ENCODE data around the gene SLC12A7. TPM values are rescaled to one million over a fixed set of nuclear protein-coding genes. Genes with fewer than 3 reads are reported as not detected.

Gene SLC12A7
- total RNA-seq, 1 donor from 2014 or later = 11.5 TPM

GRCh38 chr5:1089146-1089545 lies 22.7 kb downstream of the SLC12A7 start:
- TF ChIP-seq CTCF (IDR thresholded peaks at IDR 0.05) = no peak
- Mint-ChIP-seq H3K27ac (ENCODE audit: unreplicated experiment) (no peak overlapping the region), H3K9me3 (ENCODE audit: unreplicated experiment) (no peaks in the 10 kb centered on the region), H3K27me3 (ENCODE audit: unreplicated experiment) (no peaks in the 10 kb centered on the region), H3K36me3 (ENCODE audit: unreplicated experiment) (no peaks in the 10 kb centered on the region), H3K4me3 (ENCODE audit: unreplicated experiment) (no peak overlapping the region), H3K4me1 (ENCODE audit: unreplicated experiment) (no peaks in the 10 kb centered on the region)
- DNase-seq (ENCODE audit: extremely low spot score, unreplicated experiment) = no peak

- Mint-ChIP-seq H3K4me1 (ENCODE audit: unreplicated experiment) (no peaks in the 10 kb centered on the region), H3K36me3 (ENCODE audit: unreplicated experiment) (no peaks in the 10 kb centered on the region), H3K27ac (ENCODE audit: unreplicated experiment) (no peak overlapping the region), H3K4me3 (ENCODE audit: unreplicated experiment) (no peak overlapping the region), H3K9me3 (ENCODE audit: unreplicated experiment) (no peaks in the 10 kb centered on the region), H3K27me3 (ENCODE audit: unreplicated experiment) (no peaks in the 10 kb centered on the region)
- DNase-seq (ENCODE audit: extremely low spot score, unreplicated experiment) = no peak
- TF ChIP-seq CTCF (IDR thresholded peaks at IDR 0.05) = no peak
Measured at GRCh38 chr5:1088726-1089125, 23.1 kb downstream of the SLC12A7 start.

GRCh38 chr5:1088031-1088430 lies 23.8 kb downstream of the SLC12A7 start:
- H3K36me3 Mint-ChIP-seq (ENCODE audit: unreplicated experiment) = no peaks in the 10 kb centered on the region
- no peak overlapping the region for H3K4me3 Mint-ChIP-seq (ENCODE audit: unreplicated experiment)

GRCh38 chr5:1087428-1087827 lies 24.4 kb downstream of the SLC12A7 start:
- Mint-ChIP-seq H3K4me1 (ENCODE audit: unreplicated experiment) (no peaks in the 10 kb centered on the region), H3K9me3 (ENCODE audit: unreplicated experiment) (no peaks in the 10 kb centered on the region), H3K36me3 (ENCODE audit: unreplicated experiment) (no peaks in the 10 kb centered on the region), H3K4me3 (ENCODE audit: unreplicated experiment) (no peak overlapping the region), H3K27me3 (ENCODE audit: unreplicated experiment) (no peaks in the 10 kb centered on the region), H3K27ac (ENCODE audit: unreplicated experiment) (no peak overlapping the region)
- TF ChIP-seq CTCF (IDR thresholded peaks at IDR 0.05) = no peak
- DNase-seq (ENCODE audit: extremely low spot score, unreplicated experiment) = no peak

More at GRCh38 chr5:1088031-1088430, 23.8 kb downstream of the SLC12A7 start:
- Mint-ChIP-seq H3K4me1 (ENCODE audit: unreplicated experiment) (no peaks in the 10 kb centered on the region), H3K27me3 (ENCODE audit: unreplicated experiment) (no peaks in the 10 kb centered on the region), H3K9me3 (ENCODE audit: unreplicated experiment) (no peaks in the 10 kb centered on the region), H3K27ac (ENCODE audit: unreplicated experiment) (no peak overlapping the region)
- DNase-seq (ENCODE audit: extremely low spot score, unreplicated experiment) = no peak
- no peak for TF ChIP-seq CTCF (IDR thresholded peaks at IDR 0.05)

GRCh38 chr5:1086871-1087270 lies 25.0 kb downstream of the SLC12A7 start:
- Mint-ChIP-seq H3K4me3 (ENCODE audit: unreplicated experiment) (no peak overlapping the region), H3K36me3 (ENCODE audit: unreplicated experiment) (no peaks in the 10 kb centered on the region), H3K27ac (ENCODE audit: unreplicated experiment) (no peak overlapping the region)

More at GRCh38 chr5:1086871-1087270, 25.0 kb downstream of the SLC12A7 start:
- H3K27me3 Mint-ChIP-seq (ENCODE audit: unreplicated experiment) = no peaks in the 10 kb centered on the region
- DNase-seq (ENCODE audit: extremely low spot score, unreplicated experiment) = no peak
- TF ChIP-seq CTCF (IDR thresholded peaks at IDR 0.05) = no peak
- no peaks in the 10 kb centered on the region for H3K9me3 Mint-ChIP-seq (ENCODE audit: unreplicated experiment)
- H3K4me1 Mint-ChIP-seq (ENCODE audit: unreplicated experiment) = no peaks in the 10 kb centered on the region

All from osteocyte (in vitro differentiated cells).